HG03558 (cell line): ENCODE data around the gene MED25.

Source experiments
- ATAC-seq: cut with Tn5 transposase; IDR thresholded peaks from one replicate; pipeline ENCODE4 v1.9.1; 2021; ENCODE audit warnings: moderate number of reproducible peaks; ENCODE audit not compliant: unreplicated experiment; ENCODE audit errors: extremely low read depth

MED25 gene

DNA sequence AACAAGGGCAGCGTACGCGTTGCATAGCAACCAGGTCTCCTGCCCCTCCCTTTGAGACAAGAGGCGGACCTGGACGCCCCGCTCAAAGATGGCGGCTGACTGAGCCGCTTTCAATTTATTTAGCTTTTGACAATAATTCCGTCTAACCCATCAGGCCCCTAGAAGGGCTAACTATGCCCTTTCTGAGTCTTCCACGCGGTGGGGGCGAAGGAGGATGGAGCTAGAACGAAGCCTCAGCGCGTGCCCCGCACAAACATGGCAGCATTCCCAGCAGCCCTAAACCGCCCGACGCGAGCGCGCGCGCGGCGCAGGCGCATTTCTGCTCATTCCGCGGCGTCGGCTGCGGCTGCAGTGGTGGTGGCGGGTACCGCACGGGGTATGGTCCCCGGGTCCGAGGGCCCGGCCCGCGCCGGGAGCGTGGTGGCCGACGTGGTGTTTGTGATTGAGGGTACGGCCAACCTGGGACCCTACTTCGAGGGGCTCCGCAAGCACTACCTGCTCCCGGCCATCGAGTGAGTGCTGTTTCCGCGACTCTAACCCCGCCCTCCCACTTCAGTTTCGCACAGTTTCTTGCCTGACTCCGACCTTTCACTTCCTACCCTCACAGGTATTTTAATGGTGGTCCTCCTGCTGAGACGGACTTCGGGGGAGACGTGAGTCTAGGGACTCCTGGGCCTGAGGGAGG, at the start of gene MED25:
Gene MED25 (plus strand): TSS at position 326 of the 685 bp plus-strand sequence. CDS start 53 bp downstream, at position 379.
- ATAC-seq = peak; percentile 39

DNA sequence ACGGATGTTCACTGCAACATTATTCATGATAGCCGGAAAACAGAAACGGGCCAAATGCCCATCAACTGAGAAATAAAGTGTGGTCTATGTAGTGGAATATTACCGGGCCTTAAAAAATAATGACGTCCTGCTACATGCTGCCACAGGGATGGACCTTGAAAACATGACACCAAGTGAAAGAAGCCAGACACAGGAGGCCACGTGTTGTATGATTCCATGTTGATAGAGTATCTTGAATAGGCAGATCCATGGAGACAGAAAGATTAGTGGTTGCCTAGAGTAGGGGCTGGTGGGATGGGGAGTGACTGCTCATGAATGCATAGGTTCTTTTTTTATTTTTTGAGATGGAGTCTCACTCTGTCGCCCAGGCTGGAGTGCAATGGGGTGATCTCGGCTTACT, 47.6 kb upstream of the MED25 start:
- no peak for ATAC-seq

DNA sequence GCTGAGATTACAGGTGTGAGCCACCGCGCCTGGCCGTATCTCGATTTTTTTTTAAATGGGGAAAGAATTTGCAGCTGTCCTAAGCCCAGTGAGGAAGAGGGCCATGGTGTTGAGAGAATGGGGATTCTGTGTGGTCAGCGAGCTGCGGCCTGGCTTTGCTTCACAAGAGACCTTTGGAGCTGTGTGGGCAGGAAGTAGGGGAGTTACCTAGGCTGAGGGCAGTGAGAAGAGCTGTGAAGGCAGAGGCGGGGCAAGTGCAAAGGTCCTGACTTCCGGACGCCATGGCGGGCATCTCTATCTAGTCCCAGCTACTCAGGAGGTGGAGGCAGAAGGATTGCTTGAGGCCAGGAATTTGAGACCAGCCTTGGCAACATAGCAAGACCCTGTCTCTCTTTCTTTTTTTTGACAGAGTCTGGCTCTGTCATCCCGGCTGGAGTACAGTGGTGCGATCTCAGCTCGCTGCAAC, 46.4 kb upstream of the MED25 start:
- no peak for ATAC-seq

DNA sequence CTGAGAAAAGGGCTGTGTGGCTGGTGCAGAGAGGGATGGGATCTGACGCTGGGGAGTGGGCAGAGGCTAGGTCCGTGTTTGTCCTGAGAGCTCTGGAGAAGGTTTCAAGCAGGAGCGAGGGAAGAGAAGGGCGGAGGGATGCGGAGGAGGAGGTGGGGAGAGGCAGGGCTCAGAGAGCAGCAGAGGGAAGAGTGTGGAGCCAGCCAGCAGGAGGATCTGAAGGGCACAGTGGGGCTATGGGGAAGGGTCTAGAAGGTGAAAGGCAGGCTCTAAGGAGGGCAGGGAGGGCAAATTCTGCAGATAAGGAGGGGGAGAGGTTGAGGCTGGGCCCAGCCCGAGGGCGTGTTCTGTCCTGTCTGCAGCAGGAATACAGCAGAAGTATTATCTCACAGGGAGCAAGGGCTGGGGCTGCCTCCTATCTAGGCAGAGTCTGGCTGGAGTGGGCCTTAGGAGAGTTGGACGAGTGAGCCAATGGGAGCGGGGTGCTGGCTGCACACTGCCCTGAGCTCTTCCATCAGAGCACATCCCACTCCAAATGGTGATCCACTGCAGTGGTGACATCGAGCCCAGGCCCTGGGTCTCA, 45.1 kb upstream of the MED25 start:
- ATAC-seq = no peak

DNA sequence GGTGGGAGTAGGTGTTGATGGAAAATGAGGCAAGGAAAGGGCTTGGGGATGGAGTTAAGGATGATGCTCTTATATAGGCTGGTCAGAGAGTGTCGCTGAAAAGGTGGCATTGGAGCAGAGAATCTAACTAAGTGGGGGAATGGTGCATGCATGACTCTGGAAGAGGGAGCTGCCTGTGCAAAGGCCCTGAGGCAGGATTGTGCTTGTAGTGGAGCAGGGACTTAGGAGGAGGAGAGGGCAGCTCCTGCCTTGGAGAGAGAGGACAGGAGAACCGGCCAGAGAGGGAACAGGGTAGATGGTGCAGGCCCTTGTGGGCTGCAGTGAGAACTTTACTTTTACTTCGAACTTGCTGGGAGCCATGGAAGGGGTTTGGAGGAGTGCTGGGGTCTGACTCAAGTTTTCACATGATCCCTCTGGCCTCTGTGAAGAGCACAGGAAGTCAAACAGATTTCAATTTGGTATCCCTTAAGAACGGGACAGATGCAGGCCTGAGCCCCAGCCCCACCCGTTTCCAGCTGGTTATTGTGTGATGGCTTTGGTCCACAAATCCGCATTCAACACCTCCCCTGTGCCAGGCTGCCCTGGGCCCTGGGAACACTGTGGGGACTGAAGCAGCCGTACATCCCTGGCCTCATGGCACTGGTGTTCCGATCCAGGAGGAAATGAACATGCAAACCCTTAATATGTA, 44.3 kb upstream of the MED25 start:
- no peak for ATAC-seq

DNA sequence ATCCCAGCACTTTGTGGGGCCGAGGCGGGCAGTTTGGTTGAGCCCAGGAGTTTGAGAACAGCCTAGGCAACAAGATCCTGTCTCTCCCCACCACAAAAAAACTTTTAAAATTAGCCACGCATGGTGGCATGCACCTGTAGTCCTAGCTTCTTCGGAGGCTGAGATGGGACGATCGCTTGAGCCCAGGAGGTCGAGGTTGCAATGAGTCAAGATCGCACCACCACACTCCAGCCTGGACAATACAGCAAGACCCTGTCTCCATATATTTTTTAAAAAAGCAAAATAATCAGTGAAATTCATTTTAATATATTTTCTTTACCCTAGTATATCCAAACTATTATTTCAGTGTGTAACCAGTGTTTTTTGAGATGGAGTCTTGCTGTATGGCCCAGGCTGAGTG, 43.1 kb upstream of the MED25 start:
- no peak for ATAC-seq

DNA sequence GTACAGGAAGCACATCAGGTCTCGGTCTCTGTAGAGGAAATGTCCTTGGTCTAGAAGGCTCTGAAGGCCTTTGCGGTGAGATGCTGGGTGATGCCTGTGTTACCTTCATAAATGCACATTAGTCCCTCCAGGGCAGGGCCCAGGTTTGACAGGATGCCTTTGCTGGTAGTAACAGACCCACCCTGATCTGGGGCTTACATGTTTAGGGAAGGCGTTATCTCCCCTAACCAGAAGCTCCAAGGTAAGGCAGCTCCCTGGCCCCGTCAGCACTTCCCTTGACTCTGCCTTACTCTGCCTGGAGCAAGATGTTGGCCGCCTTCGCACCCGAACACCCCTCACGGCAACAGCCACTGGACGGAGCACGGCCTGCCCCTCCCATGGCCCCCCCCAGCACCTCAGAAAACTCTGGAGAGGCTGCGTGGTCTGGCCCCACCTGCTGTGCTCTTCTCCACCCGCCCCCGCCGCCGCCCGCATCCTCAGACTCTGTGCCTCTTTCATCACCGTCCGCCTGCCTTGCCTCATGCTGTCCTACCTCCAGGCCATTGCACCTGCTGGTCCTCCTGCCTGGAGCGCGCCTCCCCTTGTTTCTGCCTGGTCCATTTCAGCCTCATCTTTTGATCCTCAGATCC, 42.2 kb upstream of the MED25 start:
- no peak for ATAC-seq

DNA sequence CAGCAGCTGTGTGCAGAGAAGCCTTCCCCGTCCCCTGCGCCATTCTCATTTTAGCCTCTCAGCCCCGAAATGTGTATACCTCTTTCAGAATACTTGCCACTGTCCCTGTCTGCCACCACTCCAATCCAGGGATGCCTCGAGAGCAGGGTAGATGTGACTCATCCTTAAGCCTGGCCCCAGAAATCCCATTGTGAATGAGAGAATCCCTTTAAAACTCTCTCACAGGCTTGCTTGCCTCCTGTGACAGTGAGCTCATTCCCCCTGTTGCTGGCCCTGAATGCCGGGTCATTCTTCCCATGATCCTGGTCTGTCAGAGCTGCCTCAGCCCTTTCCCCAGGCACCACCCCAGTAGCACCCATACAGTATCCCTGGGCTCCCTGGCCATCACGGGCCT, 41.7 kb upstream of the MED25 start:
- ATAC-seq = no peak

DNA sequence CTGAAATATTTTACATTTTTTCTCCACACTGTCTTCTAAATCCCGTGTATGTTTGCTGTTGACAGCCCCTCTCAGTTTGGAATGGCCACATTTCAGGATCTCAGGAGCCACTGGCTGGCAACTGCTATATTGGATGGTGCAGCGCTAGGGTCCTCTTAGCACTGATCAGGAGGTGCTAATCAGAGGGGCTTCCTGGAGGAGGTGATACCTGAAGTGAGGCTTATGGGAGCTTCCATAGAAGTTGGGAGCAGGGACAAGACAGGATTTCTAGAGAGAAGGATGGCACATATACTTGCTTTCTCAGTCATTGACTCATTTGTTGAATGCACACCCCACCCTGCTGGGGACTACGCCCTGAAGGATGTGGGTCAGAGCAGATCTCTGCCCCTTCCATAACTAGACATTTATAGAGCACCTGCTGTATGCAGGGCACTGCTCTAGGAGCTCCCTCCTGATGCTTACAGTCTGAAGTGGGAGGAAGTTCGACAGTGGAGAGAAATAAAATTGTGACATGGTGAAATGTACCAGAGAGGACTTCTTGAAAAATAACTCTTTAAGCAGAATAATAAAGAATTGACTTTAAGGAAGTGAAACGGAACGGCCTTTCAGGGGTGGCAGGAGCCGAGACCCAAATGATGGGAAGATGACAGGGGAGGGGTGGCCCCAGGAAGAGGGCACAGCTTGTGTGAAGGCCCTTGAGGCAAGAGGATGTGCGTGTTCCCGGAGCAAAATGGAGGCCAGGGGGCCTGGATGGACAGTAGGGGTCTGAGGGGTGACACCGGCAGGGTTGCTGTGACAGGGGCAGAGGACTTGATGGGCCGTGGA, 38.1 kb upstream of the MED25 start:
- ATAC-seq = no peak

DNA sequence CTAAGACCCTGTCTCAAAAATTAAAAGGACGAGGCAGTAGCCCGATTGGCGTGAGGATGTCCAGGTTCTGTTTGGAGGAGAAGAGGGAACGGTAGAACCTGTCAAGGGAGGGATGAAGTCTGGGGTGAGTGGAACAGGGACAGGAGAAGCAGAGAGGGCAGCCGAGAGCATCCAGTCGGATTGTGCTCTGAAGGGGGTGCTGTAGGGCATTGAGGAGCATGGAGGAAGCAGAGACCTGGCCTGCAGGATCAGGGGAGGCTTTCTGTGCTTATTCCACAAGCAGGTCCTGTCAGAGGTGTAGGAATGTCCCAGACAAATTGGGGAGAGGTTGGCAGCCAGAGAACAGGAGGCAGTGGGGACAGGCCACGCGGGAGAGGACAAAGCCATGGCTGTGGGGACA, 37.2 kb upstream of the MED25 start:
- no peak for ATAC-seq

DNA sequence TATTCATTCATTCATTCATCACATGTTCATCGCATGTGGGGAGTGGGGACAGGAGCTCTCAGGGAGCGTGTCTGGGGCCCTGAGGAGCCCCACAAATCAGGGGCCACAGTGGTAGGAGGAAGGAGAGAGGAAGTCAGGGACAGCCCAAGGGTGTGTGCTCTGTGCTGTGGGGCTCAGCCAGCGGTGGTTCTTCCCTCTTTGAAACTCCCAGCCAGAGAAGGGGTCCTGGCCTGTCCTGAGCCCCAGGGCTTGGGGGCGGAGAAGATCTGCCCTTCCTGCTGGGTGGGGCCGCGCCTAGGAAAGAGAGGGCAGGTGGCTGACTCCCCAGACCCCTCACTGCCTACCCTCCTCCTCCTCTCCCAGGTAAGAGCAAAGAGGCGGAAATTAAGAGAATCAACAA, 36.7 kb upstream of the MED25 start:
- no peak for ATAC-seq

DNA sequence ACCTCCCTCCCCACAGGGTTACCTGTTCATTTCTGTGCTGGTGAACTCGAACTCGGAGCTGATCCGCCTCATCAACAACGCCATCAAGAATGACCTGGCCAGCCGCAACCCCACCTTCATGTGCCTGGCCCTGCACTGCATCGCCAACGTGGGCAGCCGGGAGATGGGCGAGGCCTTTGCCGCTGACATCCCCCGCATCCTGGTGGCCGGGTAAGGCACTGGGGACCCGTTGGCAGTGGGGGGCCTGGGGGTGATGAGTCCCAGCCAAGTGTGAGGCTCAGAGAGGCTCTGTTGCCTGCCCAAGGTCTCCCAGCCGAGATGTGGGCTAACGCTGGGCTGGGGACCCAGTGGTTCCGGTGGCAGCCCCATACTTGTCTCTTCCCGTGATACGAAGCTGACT, 35.6 kb upstream of the MED25 start:
- ATAC-seq = no peak

DNA sequence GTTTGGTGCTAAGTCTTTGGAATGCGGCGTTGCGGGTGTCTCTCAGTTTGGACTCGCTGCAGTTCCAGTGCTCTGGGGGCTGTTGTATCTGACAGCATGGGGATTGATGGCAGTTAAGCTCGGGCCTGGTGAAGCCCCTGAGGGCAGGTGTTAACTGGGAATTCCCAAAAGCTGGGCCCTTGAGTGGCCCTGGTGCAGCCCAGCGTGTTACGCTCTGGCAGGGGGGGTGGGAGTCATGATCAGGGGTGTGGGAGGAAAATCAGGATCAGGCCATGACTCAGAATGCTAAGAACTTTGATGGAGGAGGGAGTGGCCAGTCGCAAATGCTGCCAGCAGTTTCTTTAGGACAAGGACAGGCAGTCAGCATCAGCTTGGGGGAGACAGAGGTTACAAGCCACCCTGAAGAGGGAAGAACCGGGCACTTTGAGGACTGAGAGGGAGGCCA, 31.7 kb upstream of the MED25 start:
- no peak for ATAC-seq

DNA sequence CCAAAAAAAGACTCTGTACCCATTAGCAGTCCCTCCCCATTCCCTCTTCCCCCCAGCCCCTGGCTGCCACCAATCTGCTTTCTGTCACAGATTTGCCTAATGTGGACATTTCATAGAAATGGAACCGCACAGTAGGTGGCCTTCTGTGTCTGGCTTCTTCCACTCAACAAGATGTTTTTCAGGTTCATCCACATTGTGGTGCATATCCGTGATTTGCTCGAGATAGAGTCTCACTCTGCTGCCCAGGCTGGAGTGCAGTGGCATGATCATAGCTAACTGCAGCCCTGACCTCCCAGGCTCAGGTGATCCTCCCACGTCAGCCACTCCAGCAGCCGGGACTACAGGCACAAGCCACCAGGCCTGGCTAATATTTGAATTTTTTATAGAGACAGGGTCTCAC, 30.3 kb upstream of the MED25 start:
- ATAC-seq = no peak

DNA sequence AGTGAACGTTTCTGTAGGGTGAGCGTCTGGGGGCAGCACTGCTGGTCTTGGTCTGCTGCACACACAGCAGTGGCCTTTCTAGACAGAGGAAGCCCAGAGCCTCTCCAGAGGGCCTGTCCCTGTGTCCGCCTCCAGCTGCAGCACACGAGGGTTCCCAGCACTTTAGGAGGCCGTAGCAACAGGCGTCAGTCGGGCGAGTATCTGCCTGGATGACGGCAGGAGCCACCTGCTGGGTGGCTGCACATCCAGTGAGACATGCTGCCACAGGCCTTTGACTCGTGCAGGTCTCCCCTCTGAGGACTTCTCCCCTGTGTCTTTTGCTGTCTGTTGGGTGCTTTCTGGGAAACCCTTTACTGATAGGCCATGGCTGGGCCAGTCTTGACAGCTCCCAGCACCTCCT, 29.2 kb upstream of the MED25 start:
- no peak for ATAC-seq

DNA sequence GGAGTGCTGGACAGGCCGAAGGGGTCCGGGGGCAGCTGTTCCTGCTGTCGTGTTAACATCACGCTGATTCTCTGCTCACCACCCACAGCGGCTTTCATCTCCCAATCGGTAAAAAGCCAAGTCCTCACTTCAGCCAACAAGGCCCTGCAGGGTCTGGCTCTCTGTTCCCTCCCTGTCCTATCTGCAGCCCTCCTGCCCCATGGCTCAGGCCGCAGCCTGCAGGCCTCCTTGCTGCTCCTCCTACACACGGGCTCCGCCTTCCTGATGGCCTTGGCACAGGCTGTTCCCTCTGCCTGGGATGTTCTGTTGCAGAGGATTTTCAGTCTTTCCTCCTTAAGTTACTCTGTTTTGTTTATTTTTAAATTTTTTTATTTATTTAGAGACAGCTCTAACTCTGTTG, 27.2 kb upstream of the MED25 start:
- no peak for ATAC-seq

DNA sequence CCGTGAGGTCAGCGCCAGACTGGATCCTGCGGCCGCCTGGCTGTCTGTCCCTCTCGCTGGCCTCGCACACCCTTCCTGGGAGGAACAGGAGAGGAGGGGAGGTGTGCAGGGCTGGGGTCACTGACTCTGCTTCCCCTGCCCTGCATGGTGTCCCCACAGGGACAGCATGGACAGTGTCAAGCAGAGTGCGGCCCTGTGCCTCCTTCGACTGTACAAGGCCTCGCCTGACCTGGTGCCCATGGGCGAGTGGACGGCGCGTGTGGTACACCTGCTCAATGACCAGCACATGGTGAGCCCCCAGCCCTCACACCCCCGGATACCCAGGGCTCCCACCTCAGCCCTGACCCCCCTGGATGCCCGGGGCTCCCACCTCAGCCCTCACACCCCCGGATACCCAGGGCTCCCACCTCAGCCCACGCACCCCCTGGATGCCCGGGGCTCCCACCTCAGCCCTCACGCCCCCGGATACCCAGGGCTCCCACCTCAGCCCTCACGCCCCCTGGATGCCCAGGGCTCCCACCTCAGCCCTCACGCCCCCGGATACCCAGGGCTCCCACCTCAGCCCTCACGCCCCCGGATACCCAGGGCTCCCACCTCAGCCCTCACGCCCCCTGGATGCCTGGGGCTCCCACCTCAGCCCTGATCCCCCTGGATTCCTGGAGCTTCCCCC, 26.2 kb upstream of the MED25 start:
- ATAC-seq = no peak

DNA sequence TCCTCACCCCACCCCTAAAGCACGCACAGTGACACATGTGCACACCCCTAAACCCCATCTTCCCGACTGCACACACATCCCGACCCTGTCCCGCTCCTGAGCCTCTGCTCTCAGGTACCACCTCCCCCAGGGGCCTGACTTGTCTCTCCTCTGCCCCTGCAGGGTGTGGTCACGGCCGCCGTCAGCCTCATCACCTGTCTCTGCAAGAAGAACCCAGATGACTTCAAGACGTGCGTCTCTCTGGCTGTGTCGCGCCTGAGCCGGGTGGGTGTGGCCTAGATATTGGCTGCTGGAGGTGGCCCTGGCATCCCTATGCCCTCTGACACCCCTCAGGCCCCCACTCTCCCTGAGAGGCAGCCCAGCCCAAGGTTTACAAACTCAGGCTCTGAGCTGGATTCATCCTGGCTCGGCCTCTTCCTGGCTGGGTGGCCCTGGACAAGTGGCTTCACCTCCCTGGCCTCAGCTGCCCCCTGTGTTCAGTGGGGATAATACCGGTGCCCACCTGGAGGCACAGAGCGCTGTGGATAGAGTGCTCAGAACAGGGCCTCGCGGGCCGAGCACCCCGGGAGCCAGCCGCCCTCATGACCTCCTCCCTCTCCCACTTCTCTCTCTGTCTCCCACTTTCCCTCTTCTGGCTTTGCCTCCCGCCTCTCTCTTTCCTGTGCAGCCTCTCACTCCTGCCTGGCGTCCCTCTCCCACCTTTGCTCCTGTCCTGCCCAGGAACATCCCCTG, 25.1 kb upstream of the MED25 start:
- no peak for ATAC-seq

DNA sequence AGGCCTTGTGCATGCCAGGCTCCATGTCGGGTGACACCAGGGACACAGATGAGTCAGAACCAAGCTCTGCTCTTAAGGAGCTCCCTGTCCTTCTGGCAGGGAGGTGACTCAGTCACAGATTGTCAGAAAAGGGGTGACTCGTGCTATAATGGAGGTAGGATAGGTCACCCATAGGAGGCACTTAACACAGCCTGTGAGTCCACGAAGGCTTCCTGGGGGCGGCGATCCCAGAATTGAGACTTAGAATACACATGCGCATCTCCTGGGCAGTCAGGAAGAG, 24.6 kb upstream of the MED25 start:
- no peak for ATAC-seq
